ENCODE data around the gene SNN.

GRCh38 chr16:11706180-11706742 is 38.0 kb downstream of the SNN start:
- no peak for TF ChIP-seq CTCF (IDR thresholded peaks at IDR 0.05)
- TF ChIP-seq POLR2A (IDR thresholded peaks at IDR 0.05), result no peak
